ENCODE measurements around the gene ZNF521. TPM values are rescaled to one million over a fixed set of nuclear protein-coding genes. Genes with fewer than 3 reads are reported as not detected.

ZNF521 gene
- total and polyA plus RNA-seq, 3 experiments from 2014 or later = not detected

GRCh38 chr18:25282896-25283703 is 68.9 kb downstream of the ZNF521 start:
- H3K4me3 Mint-ChIP-seq = no peak overlapping the region

GRCh38 chr18:25282282-25282681 is 69.7 kb downstream of the ZNF521 start:
- Mint-ChIP-seq H3K27me3 (peaks cover 2 to 7% of the 10 kb centered on the region in 2 donors), H3K27ac (no peak overlapping the region), H3K4me3 (no peak overlapping the region), H3K9me3 (no peaks in the 10 kb centered on the region), H3K36me3 (no peaks in the 10 kb centered on the region), H3K4me1 (no peaks in the 10 kb centered on the region)
- Histone ChIP-seq H3K27ac (ENCODE audit: low read depth, low read length) (no peak overlapping the region), H3K36me3 (ENCODE audit: insufficient read depth, low read length) (no peaks in the 10 kb centered on the region), H3K9me3 (ENCODE audit: low read length) (no peaks in the 10 kb centered on the region), H3K4me3 (ENCODE audit: low read length) (no peak overlapping the region), H3K4me1 (ENCODE audit: insufficient read depth, low read length) (no peaks in the 10 kb centered on the region), H3K27me3 (ENCODE audit: insufficient read depth, low read length, poor library complexity, severe bottlenecking) (no peaks in the 10 kb centered on the region)
- no peak for DNase-seq
- POLR2A ChIA-PET = no interaction called here
- CTCF ChIA-PET = interaction anchor here (1.1 kb wide), 1 partner anchor 9 kb away, joined by 3 read pairs; no protein-coding TSS in a partner anchor

More at GRCh38 chr18:25282896-25283703, 68.9 kb downstream of the ZNF521 start:
- Histone ChIP-seq H3K27me3 (ENCODE audit: insufficient read depth, low read length, poor library complexity, severe bottlenecking) (no peaks in the 10 kb centered on the region), H3K4me3 (ENCODE audit: low read length) (no peak overlapping the region), H3K4me1 (ENCODE audit: insufficient read depth, low read length) (no peaks in the 10 kb centered on the region), H3K9me3 (ENCODE audit: low read length) (no peaks in the 10 kb centered on the region), H3K27ac (ENCODE audit: low read depth, low read length) (no peak overlapping the region), H3K36me3 (ENCODE audit: insufficient read depth, low read length) (no peaks in the 10 kb centered on the region)
- H3K36me3 Mint-ChIP-seq = no peaks in the 10 kb centered on the region
- ChIA-PET POLR2A (no interaction called here), CTCF (interaction anchor here (1.1 kb wide), 1 partner anchor 10 kb away, joined by 3 read pairs; no protein-coding TSS in a partner anchor)
- H3K27ac Mint-ChIP-seq = no peak overlapping the region
- no peaks in the 10 kb centered on the region for H3K9me3 Mint-ChIP-seq
- DNase-seq = no peak
- no peaks in the 10 kb centered on the region for H3K4me1 Mint-ChIP-seq
- peaks cover 2 to 7% of the 10 kb centered on the region in 2 donors for H3K27me3 Mint-ChIP-seq

GRCh38 chr18:25281556-25281955 is 70.4 kb downstream of the ZNF521 start:
- Histone ChIP-seq H3K36me3 (ENCODE audit: insufficient read depth, low read length) (no peaks in the 10 kb centered on the region), H3K4me3 (ENCODE audit: low read length) (no peak overlapping the region), H3K4me1 (ENCODE audit: insufficient read depth, low read length) (no peaks in the 10 kb centered on the region), H3K9me3 (ENCODE audit: low read length) (no peaks in the 10 kb centered on the region), H3K27ac (ENCODE audit: low read depth, low read length) (no peak overlapping the region), H3K27me3 (ENCODE audit: insufficient read depth, low read length, poor library complexity, severe bottlenecking) (no peaks in the 10 kb centered on the region)
- Mint-ChIP-seq H3K36me3 (no peaks in the 10 kb centered on the region), H3K4me1 (no peaks in the 10 kb centered on the region), H3K9me3 (no peaks in the 10 kb centered on the region), H3K27ac (no peak overlapping the region), H3K27me3 (peaks cover 2 to 7% of the 10 kb centered on the region in 2 donors), H3K4me3 (no peak overlapping the region)
- ChIA-PET CTCF (interaction anchor here (1.1 kb wide), 1 partner anchor 8 kb away, joined by 3 read pairs; no protein-coding TSS in a partner anchor), POLR2A (no interaction called here)
- no peak for DNase-seq

GRCh38 chr18:25279961-25280360 is 72.0 kb downstream of the ZNF521 start:
- Histone ChIP-seq H3K9me3 (ENCODE audit: low read length) (no peaks in the 10 kb centered on the region), H3K4me3 (ENCODE audit: low read length) (no peak overlapping the region), H3K36me3 (ENCODE audit: insufficient read depth, low read length) (no peaks in the 10 kb centered on the region), H3K27ac (ENCODE audit: low read depth, low read length) (no peak overlapping the region), H3K27me3 (ENCODE audit: insufficient read depth, low read length, poor library complexity, severe bottlenecking) (no peaks in the 10 kb centered on the region), H3K4me1 (ENCODE audit: insufficient read depth, low read length) (no peaks in the 10 kb centered on the region)
- H3K4me3 Mint-ChIP-seq = no peak overlapping the region
- no peaks in the 10 kb centered on the region for H3K36me3 Mint-ChIP-seq
- CTCF ChIA-PET = no interaction called here
- H3K27me3 Mint-ChIP-seq = peaks cover 2 to 7% of the 10 kb centered on the region in 2 donors
- H3K9me3 Mint-ChIP-seq = no peaks in the 10 kb centered on the region
- H3K27ac Mint-ChIP-seq = no peak overlapping the region
- POLR2A ChIA-PET = no interaction called here
- H3K4me1 Mint-ChIP-seq = no peaks in the 10 kb centered on the region
- DNase-seq = no peak

GRCh38 chr18:25279556-25279955 is 72.4 kb downstream of the ZNF521 start:
- no peaks in the 10 kb centered on the region for H3K4me1 ChIP-seq (ENCODE audit: insufficient read depth, low read length)
- Mint-ChIP-seq H3K9me3 (no peaks in the 10 kb centered on the region), H3K4me1 (no peaks in the 10 kb centered on the region), H3K36me3 (no peaks in the 10 kb centered on the region), H3K27ac (no peak overlapping the region), H3K27me3 (peaks cover 2 to 7% of the 10 kb centered on the region in 2 donors), H3K4me3 (no peak overlapping the region)
- ChIA-PET CTCF (no interaction called here), POLR2A (no interaction called here)
- no peak overlapping the region for H3K27ac ChIP-seq (ENCODE audit: low read depth, low read length)
- no peak for DNase-seq
- no peaks in the 10 kb centered on the region for H3K36me3 ChIP-seq (ENCODE audit: insufficient read depth, low read length)
- H3K9me3 ChIP-seq (ENCODE audit: low read length) = no peaks in the 10 kb centered on the region
- no peak overlapping the region for H3K4me3 ChIP-seq (ENCODE audit: low read length)
- H3K27me3 ChIP-seq (ENCODE audit: insufficient read depth, low read length, poor library complexity, severe bottlenecking) = no peaks in the 10 kb centered on the region

GRCh38 chr18:25279133-25279532 is 72.8 kb downstream of the ZNF521 start:
- H3K27me3 Mint-ChIP-seq = peaks cover 2 to 7% of the 10 kb centered on the region in 2 donors

GRCh38 chr18:25278394-25278793 is 73.6 kb downstream of the ZNF521 start:
- H3K27ac Mint-ChIP-seq = no peak overlapping the region
- Histone ChIP-seq H3K27ac (ENCODE audit: low read depth, low read length) (no peak overlapping the region), H3K4me3 (ENCODE audit: low read length) (no peak overlapping the region), H3K4me1 (ENCODE audit: insufficient read depth, low read length) (no peaks in the 10 kb centered on the region), H3K36me3 (ENCODE audit: insufficient read depth, low read length) (no peaks in the 10 kb centered on the region), H3K9me3 (ENCODE audit: low read length) (no peaks in the 10 kb centered on the region), H3K27me3 (ENCODE audit: insufficient read depth, low read length, poor library complexity, severe bottlenecking) (no peaks in the 10 kb centered on the region)
- POLR2A ChIA-PET = no interaction called here
- no peaks in the 10 kb centered on the region for H3K36me3 Mint-ChIP-seq
- H3K27me3 Mint-ChIP-seq = peaks cover 2 to 7% of the 10 kb centered on the region in 2 donors
- no peaks in the 10 kb centered on the region for H3K4me1 Mint-ChIP-seq
- CTCF ChIA-PET = no interaction called here
- no peak overlapping the region for H3K4me3 Mint-ChIP-seq
- DNase-seq = no peak
- H3K9me3 Mint-ChIP-seq = no peaks in the 10 kb centered on the region

More at GRCh38 chr18:25279133-25279532, 72.8 kb downstream of the ZNF521 start:
- ChIA-PET POLR2A (no interaction called here), CTCF (no interaction called here)
- no peaks in the 10 kb centered on the region for H3K9me3 Mint-ChIP-seq
- Histone ChIP-seq H3K4me1 (ENCODE audit: insufficient read depth, low read length) (no peaks in the 10 kb centered on the region), H3K27ac (ENCODE audit: low read depth, low read length) (no peak overlapping the region), H3K4me3 (ENCODE audit: low read length) (no peak overlapping the region), H3K9me3 (ENCODE audit: low read length) (no peaks in the 10 kb centered on the region), H3K36me3 (ENCODE audit: insufficient read depth, low read length) (no peaks in the 10 kb centered on the region), H3K27me3 (ENCODE audit: insufficient read depth, low read length, poor library complexity, severe bottlenecking) (no peaks in the 10 kb centered on the region)
- H3K4me3 Mint-ChIP-seq = no peak overlapping the region
- H3K27ac Mint-ChIP-seq = no peak overlapping the region
- H3K36me3 Mint-ChIP-seq = no peaks in the 10 kb centered on the region
- no peaks in the 10 kb centered on the region for H3K4me1 Mint-ChIP-seq
- DNase-seq = no peak

- Histone ChIP-seq H3K4me1 (ENCODE audit: insufficient read depth, low read length) (no peaks in the 10 kb centered on the region), H3K4me3 (ENCODE audit: low read length) (no peak overlapping the region), H3K36me3 (ENCODE audit: insufficient read depth, low read length) (no peaks in the 10 kb centered on the region), H3K27ac (ENCODE audit: low read depth, low read length) (no peak overlapping the region), H3K27me3 (ENCODE audit: insufficient read depth, low read length, poor library complexity, severe bottlenecking) (no peaks in the 10 kb centered on the region), H3K9me3 (ENCODE audit: low read length) (no peaks in the 10 kb centered on the region)
- DNase-seq = no peak
- ChIA-PET CTCF (no interaction called here), POLR2A (no interaction called here)
- no peak overlapping the region for H3K4me3 Mint-ChIP-seq
- peaks cover 0 to 6% (median 0%) of the 10 kb centered on the region in 5 donors for H3K9me3 Mint-ChIP-seq
- no peak overlapping the region for H3K27ac Mint-ChIP-seq
- H3K36me3 Mint-ChIP-seq = no peaks in the 10 kb centered on the region
- H3K27me3 Mint-ChIP-seq = peaks cover 0 to 1% of the 10 kb centered on the region in 2 donors
- H3K4me1 Mint-ChIP-seq = no peaks in the 10 kb centered on the region
Observed at GRCh38 chr18:25275412-25276001, 76.5 kb downstream of the ZNF521 start.

Measured in CD8-positive, alpha-beta memory T cell (primary cell).